Measurements from ENCODE around the gene FAM13A. TPM values are rescaled to one million over a fixed set of nuclear protein-coding genes. Genes with fewer than 3 reads are reported as not detected.
"Not testable (repeated sequence)": the region's sequence is repeated elsewhere in the genome, so short reads cannot be mapped to it uniquely, and the experiment has no call there.

The FAM13A gene
- total RNA-seq, 2 experiments from 2014 or later, result 9.6 to 10.2 TPM

DNA sequence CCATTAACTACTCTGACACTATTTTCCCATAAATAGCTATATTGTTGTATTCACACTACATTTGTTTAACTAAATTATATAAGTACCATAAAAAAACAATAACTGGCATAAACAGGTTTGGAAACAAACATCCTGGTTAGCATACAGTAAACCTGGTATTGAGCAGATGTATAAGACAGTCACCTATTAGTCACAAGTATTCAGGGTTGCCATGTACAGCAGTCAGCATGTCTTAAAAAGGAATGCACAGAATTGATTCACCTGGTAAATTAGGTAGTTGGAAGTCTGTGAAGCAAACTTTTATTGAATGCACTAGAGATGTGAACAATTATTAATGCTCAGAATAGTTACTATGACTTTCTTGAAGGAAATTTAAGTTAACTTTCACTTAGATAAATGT is 137.9 kb downstream of the FAM13A start:
- peaks cover 4% of the 10 kb centered on the region for H3K36me3 Mint-ChIP-seq (ENCODE audit: low read depth)
- peaks cover 0 to 3% of the 10 kb centered on the region in 2 experiments for H3K9me3 ChIP-seq (ENCODE audit: control insufficient read depth in 1 of 2, insufficient read depth in 1 of 2, low read length in 2 of 2)
- H3K36me3 ChIP-seq (ENCODE audit: insufficient read depth, low read length), result no peaks in the 10 kb centered on the region
- TF ChIP-seq, protein P1, sequence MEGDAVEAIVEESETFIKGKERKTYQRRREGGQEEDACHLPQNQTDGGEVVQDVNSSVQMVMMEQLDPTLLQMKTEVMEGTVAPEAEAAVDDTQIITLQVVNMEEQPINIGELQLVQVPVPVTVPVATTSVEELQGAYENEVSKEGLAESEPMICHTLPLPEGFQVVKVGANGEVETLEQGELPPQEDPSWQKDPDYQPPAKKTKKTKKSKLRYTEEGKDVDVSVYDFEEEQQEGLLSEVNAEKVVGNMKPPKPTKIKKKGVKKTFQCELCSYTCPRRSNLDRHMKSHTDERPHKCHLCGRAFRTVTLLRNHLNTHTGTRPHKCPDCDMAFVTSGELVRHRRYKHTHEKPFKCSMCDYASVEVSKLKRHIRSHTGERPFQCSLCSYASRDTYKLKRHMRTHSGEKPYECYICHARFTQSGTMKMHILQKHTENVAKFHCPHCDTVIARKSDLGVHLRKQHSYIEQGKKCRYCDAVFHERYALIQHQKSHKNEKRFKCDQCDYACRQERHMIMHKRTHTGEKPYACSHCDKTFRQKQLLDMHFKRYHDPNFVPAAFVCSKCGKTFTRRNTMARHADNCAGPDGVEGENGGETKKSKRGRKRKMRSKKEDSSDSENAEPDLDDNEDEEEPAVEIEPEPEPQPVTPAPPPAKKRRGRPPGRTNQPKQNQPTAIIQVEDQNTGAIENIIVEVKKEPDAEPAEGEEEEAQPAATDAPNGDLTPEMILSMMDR (IDR thresholded peaks at IDR 0.05), result no peak
- DNase-seq (no peak), ATAC-seq (ENCODE audit: poor library complexity) (no peak)
- CTCF ChIA-PET, result no interaction called here
- H3K27ac Mint-ChIP-seq, result no peak overlapping the region
- H3K27ac ChIP-seq (ENCODE audit: low read depth in 1 of 2, low read length in 2 of 2), result no peak overlapping the region
- H3K4me3 ChIP-seq (ENCODE audit: low read length), result no peak overlapping the region
- no peaks in the 10 kb centered on the region for H3K4me1 ChIP-seq (ENCODE audit: insufficient read depth, low read length)
- H3K9me3 Mint-ChIP-seq, result peaks cover 2% of the 10 kb centered on the region
- H3K27me3 Mint-ChIP-seq, result no peaks in the 10 kb centered on the region
- no peak overlapping the region for H3K4me3 Mint-ChIP-seq
- H3K27me3 ChIP-seq (ENCODE audit: control insufficient read depth in 1 of 2, insufficient read depth in 2 of 2, low read length in 2 of 2), result no peaks in the 10 kb centered on the region
- POLR2A ChIA-PET, result no interaction called here
- intact Hi-C loops (cut with DNase I, micrococcal nuclease), result no loop called here
- H3K4me1 Mint-ChIP-seq (ENCODE audit: low read depth), result no peaks in the 10 kb centered on the region

DNA sequence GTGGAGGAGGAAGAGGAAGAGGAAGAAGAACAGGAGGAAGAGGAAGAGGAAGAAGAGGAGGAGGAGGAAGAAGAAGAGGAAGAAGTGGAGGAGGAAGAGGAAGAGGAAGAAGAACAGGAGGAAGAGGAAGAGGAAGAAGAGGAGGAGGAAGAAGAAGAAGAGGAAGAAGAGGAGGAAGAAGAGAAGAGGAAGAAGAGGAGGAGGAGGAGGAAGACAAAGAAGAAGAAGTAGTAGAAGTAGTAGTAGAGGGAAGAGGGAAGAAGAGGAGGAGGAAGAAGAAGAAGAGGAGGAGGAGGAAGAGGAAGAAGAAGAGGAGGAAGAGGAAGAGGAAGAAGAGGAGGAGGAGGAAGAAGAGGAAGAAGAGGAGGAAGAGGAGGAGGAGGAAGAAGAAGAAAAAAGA is 143.8 kb downstream of the FAM13A start:
- H3K27me3 ChIP-seq (ENCODE audit: control insufficient read depth in 1 of 2, insufficient read depth in 2 of 2, low read length in 2 of 2); H3K4me1 ChIP-seq (ENCODE audit: insufficient read depth, low read length); H3K27ac ChIP-seq (ENCODE audit: low read depth in 1 of 2, low read length in 2 of 2); H3K36me3 ChIP-seq (ENCODE audit: insufficient read depth, low read length); H3K27me3 Mint-ChIP-seq; H3K27ac Mint-ChIP-seq; intact Hi-C loops (cut with DNase I, micrococcal nuclease); CTCF ChIA-PET; H3K4me3 ChIP-seq (ENCODE audit: low read length); H3K4me1 Mint-ChIP-seq (ENCODE audit: low read depth); DNase-seq; H3K4me3 Mint-ChIP-seq; H3K9me3 Mint-ChIP-seq; POLR2A ChIA-PET; H3K36me3 Mint-ChIP-seq (ENCODE audit: low read depth); H3K9me3 ChIP-seq (ENCODE audit: control insufficient read depth in 1 of 2, insufficient read depth in 1 of 2, low read length in 2 of 2); ATAC-seq (ENCODE audit: poor library complexity): not testable (repeated sequence)

DNA sequence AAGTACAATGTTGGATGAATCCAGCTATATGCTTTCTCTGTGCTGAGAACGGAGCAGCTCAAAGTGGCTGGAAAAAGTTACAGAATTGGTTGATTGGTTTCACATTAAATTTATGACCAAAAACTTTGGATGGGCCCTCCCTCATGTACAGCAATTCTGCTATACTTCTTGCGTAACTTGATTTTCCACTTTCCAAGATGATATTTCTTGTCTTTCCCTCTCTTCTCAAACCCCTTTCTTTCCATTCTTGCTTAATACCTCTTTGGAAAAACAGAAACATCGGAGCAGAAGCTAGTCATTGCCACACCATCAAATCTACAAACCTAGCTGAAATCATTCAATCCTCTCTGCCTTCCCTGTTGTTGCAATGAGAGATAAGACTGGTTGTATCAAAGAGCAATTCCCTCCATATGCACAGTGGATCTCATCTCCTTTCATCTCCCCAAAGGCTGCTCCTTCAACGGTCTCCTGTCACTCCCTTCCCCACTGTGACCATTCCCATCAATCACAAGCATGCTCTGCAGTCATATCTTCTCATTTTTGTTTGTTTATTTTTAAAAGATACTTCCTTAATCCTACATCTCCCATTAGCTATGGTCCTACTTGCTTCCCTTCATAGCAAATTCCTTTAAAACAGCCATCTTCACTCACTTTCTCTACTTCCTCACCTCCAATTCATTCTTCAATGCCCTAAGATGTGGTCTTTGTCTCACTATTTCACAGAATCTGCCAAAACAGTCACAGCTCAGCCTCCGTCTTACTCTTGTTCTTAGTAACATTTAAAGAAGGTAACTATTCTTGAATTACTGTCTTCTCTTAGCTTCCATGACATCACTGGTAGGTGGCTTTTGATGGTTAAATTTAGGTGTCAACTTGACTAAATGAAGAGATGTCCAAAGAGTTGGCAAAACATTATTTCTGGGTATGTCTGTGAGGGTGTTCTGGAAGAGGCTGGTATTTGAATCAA is 145.5 kb downstream of the FAM13A start:
- peaks cover 3% of the 10 kb centered on the region for H3K27me3 Mint-ChIP-seq
- TF ChIP-seq, protein P1 (IDR thresholded peaks at IDR 0.05), result no peak
- Histone ChIP-seq H3K4me3 (ENCODE audit: low read length) (no peak overlapping the region), H3K9me3 (ENCODE audit: control insufficient read depth in 1 of 2, insufficient read depth in 1 of 2, low read length in 2 of 2) (peaks cover 0 to 3% of the 10 kb centered on the region in 2 experiments), H3K36me3 (ENCODE audit: insufficient read depth, low read length) (no peaks in the 10 kb centered on the region), H3K4me1 (ENCODE audit: insufficient read depth, low read length) (no peaks in the 10 kb centered on the region), H3K27me3 (ENCODE audit: control insufficient read depth in 1 of 2, insufficient read depth in 2 of 2, low read length in 2 of 2) (no peaks in the 10 kb centered on the region), H3K27ac (ENCODE audit: low read depth in 1 of 2, low read length in 2 of 2) (no peak overlapping the region)
- H3K36me3 Mint-ChIP-seq (ENCODE audit: low read depth), result no peaks in the 10 kb centered on the region
- ChIA-PET POLR2A (no interaction called here), CTCF (no interaction called here)
- H3K9me3 Mint-ChIP-seq, result no peaks in the 10 kb centered on the region
- no peaks in the 10 kb centered on the region for H3K4me1 Mint-ChIP-seq (ENCODE audit: low read depth)
- intact Hi-C loops (cut with DNase I, micrococcal nuclease), result no loop called here
- H3K27ac Mint-ChIP-seq, result no peak overlapping the region
- H3K4me3 Mint-ChIP-seq, result no peak overlapping the region
- ATAC-seq (ENCODE audit: poor library complexity), result no peak
- DNase-seq, result no peak
